Testis (tissue), 2 donors: ENCODE measurements around the gene IFITM5.

Source experiments
- POLR2A ChIP-seq: fragments of 450-650 bp; IDR thresholded peaks from one replicate; pipeline ENCODE4 v1.6.1; 2017; ENCODE audit warnings: antibody characterized with exemption, mild to moderate bottlenecking, moderate library complexity
- TF ChIP-seq, protein P1 (sequence below), 3 experiments: fragments of 450-650 bp in 2 of 3; fragments of 200-600 bp in 1 of 3; sonication (generic) in 1 of 3; IDR thresholded peaks; one replicate each; pipeline ENCODE4 v1.5.1; 2016 to 2019; ENCODE audit warnings: antibody characterized with exemption in 3 of 3, mild to moderate bottlenecking in 2 of 3, moderate library complexity in 1 of 3

DNA sequence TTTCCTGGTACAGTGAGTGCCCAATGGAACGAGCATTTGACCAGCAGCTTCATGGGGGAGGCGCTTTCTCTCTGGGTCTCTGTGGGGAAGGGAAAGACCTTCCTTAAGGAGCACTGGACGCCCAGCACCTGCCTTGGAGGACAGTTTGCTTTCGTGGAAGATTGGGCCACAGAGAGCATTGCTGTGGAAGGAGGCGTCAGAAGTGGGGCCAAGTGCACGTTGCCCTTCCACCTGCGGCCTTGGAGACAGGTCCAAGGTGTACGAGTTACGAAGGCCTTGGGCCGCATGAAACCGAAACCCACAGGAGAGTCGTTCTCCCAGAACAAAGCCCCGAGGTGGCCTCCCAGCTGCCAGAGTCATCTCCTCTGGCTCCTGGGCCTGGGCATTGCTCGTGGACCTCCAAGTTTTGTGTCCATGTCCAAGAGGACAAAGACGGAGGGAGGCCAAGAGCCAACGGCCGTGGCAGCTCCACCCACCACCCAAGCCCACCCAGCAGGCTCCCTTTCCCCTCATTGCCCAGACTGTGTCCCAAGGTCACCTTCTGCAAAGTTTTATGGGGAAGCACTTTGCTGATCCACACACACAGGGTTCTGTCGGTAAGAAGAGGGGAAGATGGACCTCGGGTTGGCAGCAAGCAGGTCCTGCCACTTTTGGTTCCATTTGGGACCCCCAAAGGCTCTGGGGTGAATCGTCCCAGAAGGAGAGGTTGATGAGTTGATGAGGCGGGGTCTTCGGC, 27.0 kb downstream of the IFITM5 start:
- TF ChIP-seq, protein P1, sequence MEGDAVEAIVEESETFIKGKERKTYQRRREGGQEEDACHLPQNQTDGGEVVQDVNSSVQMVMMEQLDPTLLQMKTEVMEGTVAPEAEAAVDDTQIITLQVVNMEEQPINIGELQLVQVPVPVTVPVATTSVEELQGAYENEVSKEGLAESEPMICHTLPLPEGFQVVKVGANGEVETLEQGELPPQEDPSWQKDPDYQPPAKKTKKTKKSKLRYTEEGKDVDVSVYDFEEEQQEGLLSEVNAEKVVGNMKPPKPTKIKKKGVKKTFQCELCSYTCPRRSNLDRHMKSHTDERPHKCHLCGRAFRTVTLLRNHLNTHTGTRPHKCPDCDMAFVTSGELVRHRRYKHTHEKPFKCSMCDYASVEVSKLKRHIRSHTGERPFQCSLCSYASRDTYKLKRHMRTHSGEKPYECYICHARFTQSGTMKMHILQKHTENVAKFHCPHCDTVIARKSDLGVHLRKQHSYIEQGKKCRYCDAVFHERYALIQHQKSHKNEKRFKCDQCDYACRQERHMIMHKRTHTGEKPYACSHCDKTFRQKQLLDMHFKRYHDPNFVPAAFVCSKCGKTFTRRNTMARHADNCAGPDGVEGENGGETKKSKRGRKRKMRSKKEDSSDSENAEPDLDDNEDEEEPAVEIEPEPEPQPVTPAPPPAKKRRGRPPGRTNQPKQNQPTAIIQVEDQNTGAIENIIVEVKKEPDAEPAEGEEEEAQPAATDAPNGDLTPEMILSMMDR (IDR thresholded peaks at IDR 0.05), result no peak
- TF ChIP-seq POLR2A, result no peak
